K562 (cell line): ENCODE data around the gene SLC16A4. TPM values are rescaled to one million over a fixed set of nuclear protein-coding genes. Genes with fewer than 3 reads are reported as not detected.

Experiments used
- CHD1 ChIP-seq: fragments of 200-600 bp; sonication (generic); IDR thresholded peaks from one replicate; pipeline ENCODE4 v1.6.1; 2012; ENCODE audit warnings: mild to moderate bottlenecking, moderate library complexity, low read length, inconsistent platforms
- GTF2E2 ChIP-seq: fragments of 200-800 bp; sonication (Bioruptor generic); IDR thresholded peaks from 2 replicates; pipeline ENCODE4 v1.6.1; 2016; ENCODE audit warnings: missing genetic modification characterization, missing compliant biosample characterization
- HDAC2 ChIP-seq: fragments of 450-650 bp; IDR thresholded peaks from 2 replicates; pipeline ENCODE4 v1.6.1; 2016; ENCODE audit warnings: mild to moderate bottlenecking
- HMGN3 ChIP-seq: IDR thresholded peaks from 2 replicates; pipeline ENCODE4 v1.6.1; 2011; ENCODE audit warnings: borderline replicate concordance, low read depth, mild to moderate bottlenecking, mixed read lengths, low read length; ENCODE audit not compliant: insufficient read length; ENCODE audit errors: extremely low read depth
- HSF4 ChIP-seq: fragments of 250-450 bp; sonication (Bioruptor Pico); IDR thresholded peaks from 2 replicates; pipeline ENCODE4 v2.1.2; 2022; ENCODE audit warnings: mild to moderate bottlenecking, moderate library complexity, borderline replicate concordance
- NCOR1 ChIP-seq: fragments of 450-650 bp; IDR thresholded peaks from 2 replicates; pipeline ENCODE4 v1.6.1; 2016; ENCODE audit warnings: mild to moderate bottlenecking, moderate library complexity
- PML ChIP-seq: IDR thresholded peaks from 2 replicates; pipeline ENCODE4 v1.6.1; 2012; ENCODE audit warnings: low read length, inconsistent platforms
- SP1 ChIP-seq: sonication (generic); formaldehyde crosslinking; IDR thresholded peaks from 2 replicates; pipeline ENCODE4 v1.8.1; 2022; ENCODE audit warnings: mild to moderate bottlenecking, missing genetic modification reagents
- TAF9B ChIP-seq: fragments of 450-650 bp; IDR thresholded peaks from 2 replicates; pipeline ENCODE4 v1.6.1; 2018; ENCODE audit warnings: mild to moderate bottlenecking; ENCODE audit not compliant: partially characterized antibody
- TBL1XR1 ChIP-seq, 2 experiments: IDR thresholded peaks; 2 replicates each; pipeline ENCODE4 v1.6.1; 2012; ENCODE audit warnings: improper control_type of control experiment in 2 of 2, low read length in 2 of 2, mild to moderate bottlenecking in 1 of 2
- polyA plus RNA-seq, 8 experiments: library from polyadenylated mRNA; depleted of rRNA in 4 of 8; stranded (reverse) in 5 of 8; unstranded in 3 of 8; fragments of >200 nt; fragmentation: Nextera tagmentation in 2 of 8; fragmentation: Illumina TruSeq in 1 of 8; extraction: Ambion mirVana in 2 of 8; extraction: Trizol in 1 of 8; gene quantifications; 2 replicates each; pipeline versions ENCODE4 v1.2.1 to v1.2.3, GENCODE V29; 2011 to 2014; ENCODE audit warnings: inconsistent platforms in 1 of 8, missing spikeins in 1 of 8
- total RNA-seq, 7 experiments: library from RNA; depleted of rRNA in 6 of 7; stranded (reverse); fragments of >200 nt in 6 of 7; fragmentation: Illumina TruSeq in 2 of 7; extraction: Trizol in 2 of 7; gene quantifications; 2 replicates each; pipeline versions ENCODE4 v1.2.1 to v1.2.3, GENCODE V29; 2011 to 2021; ENCODE audit warnings: low replicate concordance in 1 of 7
- TF ChIP-seq, protein P1 (sequence below): fragments of 450-650 bp; formaldehyde crosslinking; IDR thresholded peaks from 2 replicates; pipeline ENCODE4 v1.4.0; 2022; ENCODE audit warnings: mild to moderate bottlenecking, moderate library complexity
- TF ChIP-seq, protein P2 (sequence below): fragments of 450-650 bp; IDR thresholded peaks from 2 replicates; pipeline ENCODE4 v1.6.1; 2017; ENCODE audit warnings: antibody characterized with exemption, mild to moderate bottlenecking
- TF ChIP-seq, protein P3 (sequence below): fragments of 250-450 bp; sonication (Bioruptor Pico); IDR thresholded peaks from 2 replicates; pipeline ENCODE4 v1.5.0; 2020; ENCODE audit warnings: mild to moderate bottlenecking, borderline replicate concordance
- TF ChIP-seq, protein P4 (sequence below): fragments of 250-450 bp; sonication (Bioruptor Pico); IDR thresholded peaks from 2 replicates; pipeline ENCODE4 v1.4.0; 2020

SLC16A4 gene
- total and polyA plus RNA-seq, 9 of the 15 experiments (the other 6 are each of a cell fraction or from before 2014, with no cell fraction given) = 0.04 to 0.31 (median 0.18) TPM; not detected in 1

DNA sequence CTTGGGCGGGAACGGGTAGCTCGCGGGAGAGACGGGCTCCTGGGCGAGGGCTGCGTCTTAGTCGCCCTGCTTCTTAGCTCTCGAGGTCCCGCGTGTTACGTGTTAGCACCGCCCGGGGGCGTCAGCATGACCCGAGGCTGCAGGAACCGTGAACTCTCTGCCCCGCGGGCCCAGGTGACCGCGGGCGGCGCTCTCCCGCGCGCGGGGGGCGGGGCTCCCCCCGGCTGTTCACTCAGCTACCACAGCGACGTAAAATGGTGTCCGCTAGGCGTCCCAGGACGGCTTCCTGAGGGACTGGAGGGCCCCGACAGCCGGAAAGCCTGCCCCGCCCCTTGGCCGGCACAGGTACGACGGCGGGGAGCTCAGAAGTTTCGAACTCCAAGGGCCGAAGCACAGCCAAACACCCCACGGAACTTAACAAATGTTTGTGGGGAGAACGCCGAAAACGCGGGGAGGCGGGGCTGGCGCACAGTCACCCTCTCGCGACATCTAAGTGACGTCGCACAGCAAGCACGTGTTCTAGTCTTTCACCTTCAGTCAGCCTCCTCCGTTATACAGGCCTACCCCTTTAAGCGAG is 52.4 kb downstream of the SLC16A4 start (continued):
- TF ChIP-seq, protein P1, sequence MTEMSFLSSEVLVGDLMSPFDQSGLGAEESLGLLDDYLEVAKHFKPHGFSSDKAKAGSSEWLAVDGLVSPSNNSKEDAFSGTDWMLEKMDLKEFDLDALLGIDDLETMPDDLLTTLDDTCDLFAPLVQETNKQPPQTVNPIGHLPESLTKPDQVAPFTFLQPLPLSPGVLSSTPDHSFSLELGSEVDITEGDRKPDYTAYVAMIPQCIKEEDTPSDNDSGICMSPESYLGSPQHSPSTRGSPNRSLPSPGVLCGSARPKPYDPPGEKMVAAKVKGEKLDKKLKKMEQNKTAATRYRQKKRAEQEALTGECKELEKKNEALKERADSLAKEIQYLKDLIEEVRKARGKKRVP (CRISPR knock-in tag) = no peak
- TF ChIP-seq NCOR1 (peak; percentile 67), TAF9B (peak; percentile 83), HMGN3 (peak; percentile 97), SP1 (CRISPR knock-in tag) (no peak; the same call in none of the 2 replicates), TBL1XR1 (IDR thresholded peaks at IDR 0.05; ENCODE audit: low read length in 2 of 2) (peak in 1 of 2 experiments; percentile 77; a peak in 3 of 4 replicates), HSF4 (CRISPR knock-in tag) (no peak), PML (peak; percentile 60; the same call in 1 of the 2 replicates), GTF2E2 (tag) (no peak; the same call in 1 of the 2 replicates), HDAC2 (peak; percentile 53; the same call in 1 of the 2 replicates), CHD1 (no peak)
- TF ChIP-seq, protein P2, sequence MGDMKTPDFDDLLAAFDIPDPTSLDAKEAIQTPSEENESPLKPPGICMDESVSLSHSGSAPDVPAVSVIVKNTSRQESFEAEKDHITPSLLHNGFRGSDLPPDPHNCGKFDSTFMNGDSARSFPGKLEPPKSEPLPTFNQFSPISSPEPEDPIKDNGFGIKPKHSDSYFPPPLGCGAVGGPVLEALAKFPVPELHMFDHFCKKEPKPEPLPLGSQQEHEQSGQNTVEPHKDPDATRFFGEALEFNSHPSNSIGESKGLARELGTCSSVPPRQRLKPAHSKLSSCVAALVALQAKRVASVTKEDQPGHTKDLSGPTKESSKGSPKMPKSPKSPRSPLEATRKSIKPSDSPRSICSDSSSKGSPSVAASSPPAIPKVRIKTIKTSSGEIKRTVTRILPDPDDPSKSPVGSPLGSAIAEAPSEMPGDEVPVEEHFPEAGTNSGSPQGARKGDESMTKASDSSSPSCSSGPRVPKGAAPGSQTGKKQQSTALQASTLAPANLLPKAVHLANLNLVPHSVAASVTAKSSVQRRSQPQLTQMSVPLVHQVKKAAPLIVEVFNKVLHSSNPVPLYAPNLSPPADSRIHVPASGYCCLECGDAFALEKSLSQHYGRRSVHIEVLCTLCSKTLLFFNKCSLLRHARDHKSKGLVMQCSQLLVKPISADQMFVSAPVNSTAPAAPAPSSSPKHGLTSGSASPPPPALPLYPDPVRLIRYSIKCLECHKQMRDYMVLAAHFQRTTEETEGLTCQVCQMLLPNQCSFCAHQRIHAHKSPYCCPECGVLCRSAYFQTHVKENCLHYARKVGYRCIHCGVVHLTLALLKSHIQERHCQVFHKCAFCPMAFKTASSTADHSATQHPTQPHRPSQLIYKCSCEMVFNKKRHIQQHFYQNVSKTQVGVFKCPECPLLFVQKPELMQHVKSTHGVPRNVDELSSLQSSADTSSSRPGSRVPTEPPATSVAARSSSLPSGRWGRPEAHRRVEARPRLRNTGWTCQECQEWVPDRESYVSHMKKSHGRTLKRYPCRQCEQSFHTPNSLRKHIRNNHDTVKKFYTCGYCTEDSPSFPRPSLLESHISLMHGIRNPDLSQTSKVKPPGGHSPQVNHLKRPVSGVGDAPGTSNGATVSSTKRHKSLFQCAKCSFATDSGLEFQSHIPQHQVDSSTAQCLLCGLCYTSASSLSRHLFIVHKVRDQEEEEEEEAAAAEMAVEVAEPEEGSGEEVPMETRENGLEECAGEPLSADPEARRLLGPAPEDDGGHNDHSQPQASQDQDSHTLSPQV = no peak; the same call in none of the 2 replicates
- TF ChIP-seq, protein P3, sequence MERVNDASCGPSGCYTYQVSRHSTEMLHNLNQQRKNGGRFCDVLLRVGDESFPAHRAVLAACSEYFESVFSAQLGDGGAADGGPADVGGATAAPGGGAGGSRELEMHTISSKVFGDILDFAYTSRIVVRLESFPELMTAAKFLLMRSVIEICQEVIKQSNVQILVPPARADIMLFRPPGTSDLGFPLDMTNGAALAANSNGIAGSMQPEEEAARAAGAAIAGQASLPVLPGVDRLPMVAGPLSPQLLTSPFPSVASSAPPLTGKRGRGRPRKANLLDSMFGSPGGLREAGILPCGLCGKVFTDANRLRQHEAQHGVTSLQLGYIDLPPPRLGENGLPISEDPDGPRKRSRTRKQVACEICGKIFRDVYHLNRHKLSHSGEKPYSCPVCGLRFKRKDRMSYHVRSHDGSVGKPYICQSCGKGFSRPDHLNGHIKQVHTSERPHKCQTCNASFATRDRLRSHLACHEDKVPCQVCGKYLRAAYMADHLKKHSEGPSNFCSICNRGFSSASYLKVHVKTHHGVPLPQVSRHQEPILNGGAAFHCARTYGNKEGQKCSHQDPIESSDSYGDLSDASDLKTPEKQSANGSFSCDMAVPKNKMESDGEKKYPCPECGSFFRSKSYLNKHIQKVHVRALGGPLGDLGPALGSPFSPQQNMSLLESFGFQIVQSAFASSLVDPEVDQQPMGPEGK (CRISPR knock-in tag) = no peak
- TF ChIP-seq, protein P4, sequence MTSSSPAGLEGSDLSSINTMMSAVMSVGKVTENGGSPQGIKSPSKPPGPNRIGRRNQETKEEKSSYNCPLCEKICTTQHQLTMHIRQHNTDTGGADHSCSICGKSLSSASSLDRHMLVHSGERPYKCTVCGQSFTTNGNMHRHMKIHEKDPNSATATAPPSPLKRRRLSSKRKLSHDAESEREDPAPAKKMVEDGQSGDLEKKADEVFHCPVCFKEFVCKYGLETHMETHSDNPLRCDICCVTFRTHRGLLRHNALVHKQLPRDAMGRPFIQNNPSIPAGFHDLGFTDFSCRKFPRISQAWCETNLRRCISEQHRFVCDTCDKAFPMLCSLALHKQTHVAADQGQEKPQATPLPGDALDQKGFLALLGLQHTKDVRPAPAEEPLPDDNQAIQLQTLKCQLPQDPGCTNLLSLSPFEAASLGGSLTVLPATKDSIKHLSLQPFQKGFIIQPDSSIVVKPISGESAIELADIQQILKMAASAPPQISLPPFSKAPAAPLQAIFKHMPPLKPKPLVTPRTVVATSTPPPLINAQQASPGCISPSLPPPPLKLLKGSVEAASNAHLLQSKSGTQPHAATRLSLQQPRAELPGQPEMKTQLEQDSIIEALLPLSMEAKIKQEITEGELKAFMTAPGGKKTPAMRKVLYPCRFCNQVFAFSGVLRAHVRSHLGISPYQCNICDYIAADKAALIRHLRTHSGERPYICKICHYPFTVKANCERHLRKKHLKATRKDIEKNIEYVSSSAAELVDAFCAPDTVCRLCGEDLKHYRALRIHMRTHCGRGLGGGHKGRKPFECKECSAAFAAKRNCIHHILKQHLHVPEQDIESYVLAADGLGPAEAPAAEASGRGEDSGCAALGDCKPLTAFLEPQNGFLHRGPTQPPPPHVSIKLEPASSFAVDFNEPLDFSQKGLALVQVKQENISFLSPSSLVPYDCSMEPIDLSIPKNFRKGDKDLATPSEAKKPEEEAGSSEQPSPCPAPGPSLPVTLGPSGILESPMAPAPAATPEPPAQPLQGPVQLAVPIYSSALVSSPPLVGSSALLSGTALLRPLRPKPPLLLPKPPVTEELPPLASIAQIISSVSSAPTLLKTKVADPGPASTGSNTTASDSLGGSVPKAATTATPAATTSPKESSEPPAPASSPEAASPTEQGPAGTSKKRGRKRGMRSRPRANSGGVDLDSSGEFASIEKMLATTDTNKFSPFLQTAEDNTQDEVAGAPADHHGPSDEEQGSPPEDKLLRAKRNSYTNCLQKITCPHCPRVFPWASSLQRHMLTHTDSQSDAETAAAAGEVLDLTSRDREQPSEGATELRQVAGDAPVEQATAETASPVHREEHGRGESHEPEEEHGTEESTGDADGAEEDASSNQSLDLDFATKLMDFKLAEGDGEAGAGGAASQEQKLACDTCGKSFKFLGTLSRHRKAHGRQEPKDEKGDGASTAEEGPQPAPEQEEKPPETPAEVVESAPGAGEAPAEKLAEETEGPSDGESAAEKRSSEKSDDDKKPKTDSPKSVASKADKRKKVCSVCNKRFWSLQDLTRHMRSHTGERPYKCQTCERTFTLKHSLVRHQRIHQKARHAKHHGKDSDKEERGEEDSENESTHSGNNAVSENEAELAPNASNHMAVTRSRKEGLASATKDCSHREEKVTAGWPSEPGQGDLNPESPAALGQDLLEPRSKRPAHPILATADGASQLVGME (CRISPR knock-in tag) = peak; percentile 78; the same call in 1 of the 2 replicates
